Fibroblast of gingiva (primary cell): ENCODE results near the gene TIGD2.
A peak's percentile ranks its signal among the peaks of the same experiment; 100 is the strongest.

Experiments
- DNase-seq: peaks from one replicate; pipeline ENCODE4 v3.0.0-alpha.2; 2011; ENCODE audit warnings: low read depth

Gene TIGD2

DNA sequence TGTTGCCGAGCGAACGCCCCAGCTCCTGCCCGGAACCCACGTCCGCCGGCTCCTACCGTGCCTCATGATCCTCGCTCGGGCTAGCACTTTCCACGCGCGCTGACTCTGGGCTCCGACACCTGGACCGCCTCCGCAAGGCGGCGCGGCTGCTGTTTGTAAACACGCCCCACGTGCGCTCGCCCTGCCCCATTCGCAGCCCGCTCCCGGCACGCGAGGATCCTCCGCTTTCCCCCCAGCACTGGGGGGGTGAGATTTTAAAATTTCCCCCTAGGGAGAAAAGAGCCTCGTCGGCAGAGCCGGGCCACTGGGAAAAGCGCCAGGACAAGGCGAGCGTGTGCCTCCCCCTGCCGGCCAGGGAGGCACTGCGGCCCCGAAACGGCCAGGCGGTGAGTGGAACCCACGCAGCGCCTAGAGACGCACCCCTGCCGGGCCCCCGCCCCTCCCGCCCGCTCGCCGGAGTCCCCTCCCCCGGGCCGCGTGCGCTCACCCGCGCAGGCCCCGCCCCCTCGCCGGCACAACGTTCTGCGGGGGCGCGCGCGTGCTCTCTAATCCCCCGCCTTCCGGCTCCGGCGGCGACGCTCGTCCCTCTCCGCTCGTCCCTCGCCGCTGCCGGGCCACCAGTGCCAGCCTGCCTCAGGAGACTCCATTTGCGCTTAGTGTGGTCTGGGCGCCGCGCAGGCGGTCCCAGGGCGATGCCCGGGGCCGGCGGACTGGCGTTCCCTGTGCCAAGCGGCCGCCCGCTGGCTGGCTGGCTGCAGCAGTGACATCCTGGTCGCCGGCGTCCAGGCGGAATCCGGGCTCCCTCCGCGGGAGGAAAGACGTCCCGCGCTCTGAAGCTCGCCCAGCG is at the start of gene TIGD2:
TIGD2 (plus strand) TSS at position 548 of the 847 bp plus-strand sequence. CDS start 1,442 bp downstream, outside the sequence.
- DNase-seq: peak; percentile 87

DNA sequence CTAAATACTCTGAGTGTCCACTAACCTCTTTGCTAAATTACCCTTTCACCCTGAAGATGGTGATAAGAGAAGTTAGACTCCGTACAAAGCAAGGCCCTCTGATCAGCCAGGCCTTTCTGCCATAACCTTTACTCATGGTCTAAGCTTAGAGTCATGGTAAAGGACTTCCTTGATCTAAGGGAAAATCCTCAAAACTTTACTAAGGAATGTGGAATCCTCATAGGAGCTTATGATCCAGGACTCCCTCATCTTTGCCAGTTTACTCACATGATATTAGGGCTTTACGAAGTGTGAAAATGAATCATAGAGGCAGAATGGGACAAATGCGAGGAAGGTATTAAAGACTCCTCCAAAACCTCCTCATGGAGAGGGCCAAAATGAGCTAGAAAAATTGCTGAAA is 46.5 kb upstream of the TIGD2 start:
- no peak for DNase-seq

DNA sequence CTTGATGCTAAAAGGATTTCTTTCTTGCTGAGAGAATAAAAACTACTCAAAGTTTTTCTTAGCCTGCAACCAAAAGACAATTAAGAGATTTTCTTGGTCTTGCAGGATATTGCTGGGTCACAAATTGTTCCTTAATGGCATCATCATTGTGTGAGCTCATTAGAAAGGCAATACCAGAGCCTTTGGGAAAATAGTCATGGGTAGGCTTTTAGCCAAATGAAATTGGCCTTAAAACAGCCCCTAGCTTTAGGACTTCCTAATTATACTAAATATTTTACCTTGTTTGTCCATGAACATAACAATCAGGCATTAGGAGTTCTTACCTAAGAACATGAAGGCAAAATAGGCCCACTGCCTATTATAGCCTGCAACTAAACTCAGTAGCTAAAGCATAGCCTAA is 43.9 kb upstream of the TIGD2 start:
- DNase-seq: no peak

DNA sequence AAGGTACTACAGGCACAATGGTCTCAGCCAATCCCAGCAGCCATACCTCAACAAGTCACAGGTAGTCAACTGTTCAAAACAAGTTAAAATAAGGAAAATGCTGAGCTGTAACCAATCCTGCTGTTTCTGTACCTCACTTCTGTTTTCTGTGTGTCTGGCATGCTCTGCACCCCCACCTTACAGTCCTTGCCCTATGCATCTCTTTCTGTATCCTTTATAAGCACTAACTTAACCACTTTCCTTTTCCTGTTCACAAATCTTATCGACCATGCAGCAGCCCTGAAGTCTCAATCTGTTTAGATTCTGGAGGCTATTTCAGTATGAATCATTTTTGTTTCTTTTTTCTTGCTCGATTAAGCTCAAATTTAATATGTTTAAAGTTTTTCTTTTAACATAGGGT is 41.9 kb upstream of the TIGD2 start:
- DNase-seq: no peak

DNA sequence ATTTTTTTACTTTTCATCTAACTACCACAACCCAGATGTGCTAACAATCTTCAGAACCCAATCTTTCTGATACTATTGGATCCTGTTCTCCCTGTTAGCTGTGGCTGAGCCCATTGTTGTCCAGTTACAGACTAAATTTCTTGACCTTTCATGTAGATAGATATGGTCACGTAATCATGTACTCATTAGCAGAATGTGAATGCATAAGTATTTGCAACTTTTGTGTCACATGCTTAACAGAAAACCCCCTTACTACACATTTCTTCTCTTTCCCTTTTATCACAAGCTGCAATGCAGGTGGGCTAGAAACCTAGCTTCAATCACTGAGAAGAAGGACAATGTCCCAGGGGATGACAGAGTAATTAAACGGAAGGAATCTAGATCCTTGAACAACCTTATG is 41.3 kb upstream of the TIGD2 start:
- DNase-seq: no peak

DNA sequence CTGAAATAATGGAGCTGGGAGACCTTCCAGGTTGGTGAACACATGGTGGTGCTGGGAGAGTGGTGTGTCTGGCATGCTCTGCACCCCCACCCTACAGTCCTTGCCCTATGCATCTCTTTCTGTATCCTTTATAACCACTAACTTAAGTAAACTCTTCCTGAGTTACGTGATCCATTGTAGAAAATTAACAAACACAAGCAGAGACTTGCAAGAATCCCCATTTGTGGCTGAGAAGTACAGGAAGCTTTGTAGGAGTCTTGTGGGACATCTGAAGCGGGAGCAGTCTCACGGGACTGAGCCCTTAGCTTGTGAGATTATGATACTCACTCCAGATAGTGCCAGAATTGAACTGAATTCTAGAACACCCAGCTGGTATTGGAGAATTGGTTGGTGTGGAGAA is 40.0 kb upstream of the TIGD2 start:
- no peak for DNase-seq

DNA sequence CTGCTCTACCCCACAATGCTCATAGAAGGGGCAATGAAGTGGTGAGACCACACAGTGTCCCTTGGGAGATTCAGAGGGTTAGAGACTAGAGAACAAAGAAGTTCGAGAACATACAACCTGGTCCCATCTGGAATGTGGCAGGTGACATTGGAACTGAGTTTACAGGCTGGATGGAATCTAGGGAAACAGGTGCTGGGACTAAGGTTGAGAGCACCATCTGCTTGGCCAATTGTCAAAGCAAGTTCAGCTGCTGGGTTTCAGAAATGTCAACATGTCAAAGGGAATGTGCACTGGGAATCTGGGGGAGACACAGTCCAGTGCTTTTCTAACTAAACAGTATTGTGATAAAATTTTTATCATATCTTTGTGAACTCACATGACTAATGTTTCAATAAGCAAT is 38.4 kb upstream of the TIGD2 start:
- DNase-seq: no peak

DNA sequence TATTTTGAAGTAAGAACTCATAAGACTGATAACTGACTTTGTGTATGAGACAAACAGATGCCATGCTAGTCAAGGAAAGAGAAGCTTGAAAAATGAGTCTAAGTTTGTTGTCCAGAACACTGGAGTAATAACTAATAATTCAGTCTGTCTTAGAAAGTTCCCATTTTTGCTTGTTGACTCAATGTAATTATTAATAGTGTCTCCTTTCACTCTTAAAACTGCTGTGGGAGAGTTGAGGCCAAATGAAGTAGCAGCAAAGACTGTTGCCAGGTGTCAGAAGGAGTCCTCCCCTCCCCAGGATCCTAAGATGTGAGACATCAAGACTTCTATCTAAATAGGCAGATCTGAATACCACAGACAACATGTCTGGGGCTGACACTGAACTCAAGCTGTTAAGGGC is 33.6 kb upstream of the TIGD2 start:
- no peak for DNase-seq

DNA sequence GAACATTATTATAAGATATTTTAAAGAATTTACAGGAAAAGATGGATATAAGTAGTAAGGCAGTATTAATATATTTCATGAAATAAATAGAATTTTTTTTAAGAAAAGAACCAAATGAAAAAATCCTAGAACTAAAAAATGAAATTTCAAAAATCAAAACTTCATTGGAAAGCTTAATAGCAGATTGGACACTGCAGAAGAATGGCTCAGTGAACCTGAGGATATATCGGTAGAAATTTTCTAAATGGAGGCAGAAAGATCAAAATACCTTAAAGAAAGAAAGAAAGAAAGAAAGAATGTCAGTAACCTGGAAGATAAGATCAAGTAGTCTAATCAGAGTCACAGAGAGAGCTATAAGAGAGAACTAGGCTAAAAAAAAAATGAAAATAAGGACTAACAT is 33.0 kb upstream of the TIGD2 start:
- DNase-seq: no peak

DNA sequence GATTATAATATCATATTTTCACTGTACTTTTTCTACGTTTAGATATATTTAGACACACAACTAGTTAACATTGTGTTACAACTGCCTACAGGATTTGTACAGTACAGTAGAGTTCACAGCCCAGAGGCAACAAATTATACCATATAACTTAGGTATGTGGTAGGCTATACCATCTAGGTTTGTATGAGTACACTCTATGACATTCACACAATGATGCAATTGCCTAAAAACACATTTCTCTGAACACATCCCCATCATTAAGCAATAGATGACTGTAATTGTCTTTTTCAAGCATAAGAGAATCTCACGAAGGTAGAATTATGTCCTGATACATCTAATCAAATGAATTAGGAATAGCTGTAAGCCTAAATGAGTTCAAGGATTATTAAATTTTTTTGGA is 12.3 kb upstream of the TIGD2 start:
- no peak for DNase-seq

DNA sequence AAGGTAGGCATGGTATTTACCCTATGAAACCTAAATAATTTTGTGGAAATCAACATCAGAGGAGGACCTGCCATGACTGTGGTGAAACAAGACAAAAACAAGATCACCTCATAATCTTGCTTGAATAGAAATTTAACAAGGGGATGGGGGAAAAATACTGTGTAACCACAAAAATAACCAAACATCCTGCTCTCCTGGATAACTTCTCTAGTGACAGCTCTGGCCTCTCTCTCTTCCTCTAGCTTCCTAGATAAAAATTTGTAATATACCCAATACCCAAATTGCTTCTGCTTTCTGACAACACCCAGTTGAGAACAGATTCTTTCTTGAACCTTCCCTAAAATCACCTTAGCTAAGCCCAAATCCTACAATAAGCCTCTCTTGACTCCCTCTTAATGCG is 11.9 kb upstream of the TIGD2 start:
- DNase-seq: no peak

DNA sequence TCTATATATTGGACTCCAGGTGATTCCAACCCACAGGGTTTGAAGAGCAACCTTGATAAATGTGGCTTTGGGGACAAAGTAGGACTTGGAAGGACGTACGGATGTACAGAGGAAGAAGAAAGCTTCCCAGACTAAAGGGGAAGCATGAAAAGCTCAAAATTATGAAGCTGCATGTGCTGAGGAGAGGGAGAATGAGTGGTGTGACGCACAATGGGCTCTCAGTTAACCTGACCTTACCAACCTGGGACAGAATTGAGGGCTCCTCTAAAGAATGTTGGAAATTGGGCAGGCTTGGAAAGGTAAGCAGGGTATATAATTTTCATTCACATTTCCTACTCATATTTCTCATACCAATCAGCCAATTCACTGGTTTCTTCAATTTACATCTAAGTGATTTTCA is 10.5 kb upstream of the TIGD2 start:
- DNase-seq: no peak

DNA sequence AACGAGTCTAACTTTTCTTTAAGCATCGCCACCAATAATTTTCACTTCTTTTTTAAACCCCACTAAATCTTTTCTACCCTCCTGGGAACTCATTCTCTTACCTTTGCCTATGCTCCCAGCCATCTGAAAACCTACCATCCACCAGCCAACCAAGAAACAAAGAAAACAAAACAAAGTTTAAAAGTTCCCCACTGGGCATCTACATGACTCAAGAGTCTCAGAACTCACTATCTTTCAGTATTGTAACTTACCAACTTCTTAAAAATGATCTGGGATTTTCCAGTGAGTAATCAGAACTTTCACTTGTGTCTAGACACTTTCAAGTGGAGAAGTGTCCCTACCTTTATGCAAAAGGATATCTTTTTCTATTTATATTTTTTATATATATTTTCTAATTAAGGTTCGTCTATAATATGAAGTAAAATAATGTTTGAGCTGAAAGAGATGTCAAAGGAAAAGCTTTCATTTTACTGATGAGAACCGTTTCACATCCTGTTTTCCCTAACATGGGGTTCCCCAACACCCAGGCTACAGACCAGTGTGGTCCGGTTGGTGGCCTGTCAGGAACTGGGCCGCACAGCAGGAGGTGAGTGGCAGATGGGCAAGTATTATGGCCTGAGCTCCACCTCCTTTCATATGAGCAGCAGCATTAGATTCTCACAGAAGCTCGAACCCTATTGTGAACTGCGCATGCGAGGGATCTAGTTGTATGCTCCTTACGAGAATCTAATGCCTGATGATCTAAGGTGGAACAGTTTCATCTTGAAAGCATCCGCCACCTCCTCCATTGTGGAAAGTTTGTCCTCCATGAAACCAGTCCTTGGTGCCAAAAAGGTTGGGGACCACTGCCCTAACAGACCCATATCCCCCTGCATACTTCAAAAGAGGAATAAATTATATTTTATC is 9.8 kb upstream of the TIGD2 start:
- DNase-seq: no peak

DNA sequence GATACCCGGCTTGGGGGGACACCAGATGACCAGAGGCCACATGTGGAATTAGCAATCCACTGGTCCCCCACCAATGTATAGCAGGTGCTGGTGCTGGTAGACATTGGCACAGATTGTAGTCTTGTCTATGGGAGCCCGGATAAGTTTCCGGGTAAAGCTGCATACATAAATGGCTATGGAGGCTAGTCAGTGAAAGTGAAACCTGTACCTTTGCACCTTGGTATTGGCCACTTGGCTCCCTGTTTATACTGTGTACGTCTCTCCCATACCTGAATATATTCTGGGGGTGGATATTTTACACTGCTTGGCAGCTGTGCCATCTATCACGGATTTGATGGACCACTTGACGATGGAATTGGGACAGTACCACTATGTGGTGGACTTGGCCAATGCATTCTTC is 5.6 kb upstream of the TIGD2 start:
- no peak for DNase-seq

DNA sequence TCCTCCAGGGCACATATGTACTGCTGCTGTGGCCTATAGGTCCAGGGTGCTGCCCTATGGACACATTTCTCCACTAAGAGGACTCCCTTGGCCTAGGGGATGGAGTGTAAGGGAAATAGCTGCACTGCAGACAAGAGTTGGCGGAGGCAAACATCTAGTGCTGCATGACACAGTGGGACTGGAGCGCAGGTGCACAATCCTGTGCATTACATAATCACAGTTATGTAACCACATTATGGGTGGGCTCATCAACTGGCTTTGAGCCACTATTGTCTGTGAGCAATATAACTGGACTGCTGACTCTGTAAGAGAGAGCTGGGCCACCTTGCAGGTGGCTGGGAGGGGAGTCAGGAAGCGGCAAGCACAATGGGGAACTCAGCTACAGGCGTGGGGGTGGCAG is 3.2 kb upstream of the TIGD2 start:
- DNase-seq: no peak

DNA sequence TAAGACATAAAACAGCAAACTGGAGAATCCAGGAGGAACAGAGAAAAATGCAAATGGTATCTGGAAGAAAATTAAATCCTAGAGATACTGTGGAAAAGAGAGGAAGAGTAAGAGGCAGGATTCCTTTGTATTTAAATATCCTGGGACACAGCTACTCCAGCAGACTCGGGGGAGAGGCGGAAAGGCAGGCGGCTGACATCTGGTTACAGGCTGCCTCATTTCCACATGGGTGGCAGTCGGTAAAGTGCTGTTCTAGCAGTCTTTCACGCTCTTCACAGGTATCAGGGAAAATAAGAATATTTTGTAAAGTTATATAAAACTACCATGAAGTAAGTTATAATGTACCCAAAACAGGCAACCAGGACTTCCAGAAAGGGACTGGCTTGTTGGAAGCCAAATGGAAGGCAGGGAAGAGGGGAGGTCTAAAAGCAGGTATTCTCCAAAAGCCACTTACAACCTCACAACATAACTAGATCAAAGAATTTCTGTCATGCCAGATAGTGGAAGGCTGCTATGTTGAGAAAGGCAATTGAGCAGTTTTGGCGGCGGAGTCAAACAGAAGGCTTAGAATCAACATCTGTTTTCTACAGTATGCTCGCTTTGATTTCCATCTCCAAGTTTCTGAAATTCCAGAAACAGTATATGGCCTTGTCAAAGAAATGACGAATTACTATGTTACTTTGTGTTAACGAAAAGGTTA is 1.3 kb upstream of the TIGD2 start:
- peak; percentile 7 for DNase-seq

DNA sequence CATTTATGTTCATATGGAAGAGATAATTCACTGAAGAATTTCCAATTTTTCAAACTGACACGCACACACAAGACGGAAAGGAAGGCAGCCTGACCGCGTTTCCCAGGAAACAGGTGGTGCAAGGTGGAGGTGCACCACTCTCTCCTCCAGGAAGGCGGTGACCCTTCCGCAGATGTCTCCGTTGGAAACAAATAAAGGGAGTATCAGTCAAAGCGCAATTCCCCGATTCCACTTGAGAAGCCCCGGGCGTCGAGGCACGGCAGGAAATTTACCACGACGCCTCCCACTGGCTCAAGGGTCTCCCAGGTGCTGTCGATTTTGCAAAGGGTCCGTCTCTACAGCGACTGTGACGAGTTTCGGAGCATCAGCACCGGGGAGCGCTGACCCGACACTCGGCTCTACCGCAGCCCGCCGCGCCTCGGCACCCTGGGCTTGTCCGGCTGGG is 770 bp upstream of the TIGD2 start:
- no peak for DNase-seq

DNA sequence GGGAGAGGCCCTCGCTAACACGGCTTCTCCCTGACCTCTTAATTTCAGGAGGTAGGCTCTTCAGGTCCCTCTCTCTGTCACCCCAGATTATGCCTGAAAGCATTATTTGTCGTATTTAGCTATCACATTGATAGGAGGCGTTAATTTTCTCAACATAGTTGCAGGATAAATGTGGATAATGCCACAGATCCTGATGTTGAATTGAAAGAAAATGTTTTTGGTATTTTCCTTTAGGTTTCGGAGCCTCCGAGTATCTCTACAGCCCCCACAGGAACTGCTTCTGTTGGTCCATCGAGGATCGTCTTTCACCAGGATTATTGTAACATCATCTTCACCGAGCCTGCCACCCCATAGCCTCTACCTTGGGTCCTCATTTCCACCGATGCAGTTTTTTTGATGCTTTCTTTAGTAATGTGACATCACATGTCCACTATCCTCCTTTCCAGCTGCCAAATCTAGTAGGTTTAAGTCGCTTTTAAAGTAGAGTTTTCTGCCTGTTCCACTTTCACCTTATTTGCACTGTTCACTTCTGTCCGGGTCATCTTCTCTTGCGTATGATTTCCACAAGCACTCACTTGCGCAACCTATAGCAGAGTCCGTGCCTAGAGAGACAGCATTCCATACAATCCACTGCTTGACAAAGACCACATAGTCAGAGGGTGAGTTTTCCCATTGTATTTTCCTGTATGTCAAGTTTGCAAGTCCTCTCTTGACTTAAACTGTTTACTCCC is 665 bp downstream of the TIGD2 start:
- DNase-seq: peak; percentile 95

DNA sequence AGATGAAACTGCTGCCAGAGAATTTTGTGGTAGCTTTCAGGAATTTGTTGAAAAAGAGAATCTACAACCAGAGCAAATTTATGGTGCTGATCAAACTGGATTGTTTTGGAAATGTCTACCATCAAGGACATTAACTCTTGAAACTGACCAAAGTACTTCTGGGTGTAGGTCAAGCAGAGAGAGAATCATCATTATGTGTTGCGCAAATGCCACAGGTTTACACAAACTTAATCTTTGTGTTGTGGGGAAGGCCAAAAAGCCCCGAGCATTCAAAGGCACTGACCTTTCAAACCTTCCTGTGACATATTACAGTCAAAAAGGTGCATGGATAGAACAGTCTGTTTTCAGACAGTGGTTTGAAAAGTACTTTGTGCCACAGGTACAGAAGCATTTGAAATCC is 2.1 kb downstream of the TIGD2 start:
- no peak for DNase-seq

DNA sequence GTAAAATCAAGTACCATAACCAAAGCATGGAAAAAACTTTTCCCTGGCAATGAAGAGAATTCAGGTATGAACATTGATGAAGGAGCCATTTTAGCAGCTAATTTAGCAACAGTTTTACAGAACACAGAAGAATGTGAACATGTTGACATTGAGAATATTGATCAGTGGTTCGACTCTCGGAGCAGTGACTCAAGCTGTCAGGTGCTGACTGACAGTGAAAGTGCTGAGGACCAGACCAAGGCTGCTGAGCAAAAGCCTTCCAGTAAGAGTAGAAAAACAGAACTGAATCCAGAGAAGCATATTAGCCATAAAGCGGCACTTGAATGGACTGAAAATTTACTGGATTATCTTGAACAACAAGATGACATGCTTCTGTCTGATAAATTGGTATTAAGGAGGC is 2.8 kb downstream of the TIGD2 start:
- DNase-seq: no peak

DNA sequence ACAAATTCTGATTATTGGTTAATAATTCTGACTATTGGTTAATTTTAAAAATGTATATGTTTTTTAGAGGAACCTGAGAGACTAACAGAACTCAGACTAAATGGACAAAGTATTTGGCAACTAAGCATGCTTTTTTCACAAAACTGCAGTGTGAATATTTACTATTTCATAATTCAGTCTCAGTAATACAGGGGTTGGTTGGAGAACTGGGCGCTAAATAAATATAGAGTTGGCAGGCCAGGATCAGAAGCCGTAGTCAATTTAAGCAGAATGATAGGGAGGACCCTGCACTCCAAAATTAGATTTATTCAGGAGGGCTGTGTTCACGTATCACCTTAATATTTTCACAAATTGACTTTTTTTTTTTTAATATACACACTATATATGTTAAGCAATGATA is 5.8 kb downstream of the TIGD2 start:
- no peak for DNase-seq

DNA sequence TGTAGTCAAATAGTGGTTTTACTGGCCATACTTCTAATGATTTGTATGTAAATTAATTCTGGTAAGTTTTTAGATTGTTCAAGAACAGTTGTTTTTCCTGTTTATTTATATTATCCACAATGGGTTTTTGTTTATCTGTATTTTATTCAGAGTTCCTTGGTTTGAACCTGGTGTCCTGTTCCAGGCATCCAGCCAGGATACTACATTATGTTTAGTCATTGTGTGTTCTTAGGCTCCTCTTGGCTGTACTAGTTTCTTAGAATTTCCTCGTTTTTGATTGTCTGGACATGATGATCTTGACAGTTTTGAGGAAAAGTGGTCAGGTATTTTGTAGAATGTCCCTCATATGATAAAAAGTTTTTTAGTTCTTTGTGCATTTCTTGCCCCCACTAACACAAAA is 7.8 kb downstream of the TIGD2 start:
- peak; percentile 49 for DNase-seq
